Measurements from ENCODE around the gene SPA17. TPM values are rescaled to one million over a fixed set of nuclear protein-coding genes. Genes with fewer than 3 reads are reported as not detected.
A peak's percentile ranks its signal among the peaks of the same experiment; 100 is the strongest.

The SPA17 gene
- total RNA-seq, 1 donor from 2014 or later = 6.2 TPM

DNA sequence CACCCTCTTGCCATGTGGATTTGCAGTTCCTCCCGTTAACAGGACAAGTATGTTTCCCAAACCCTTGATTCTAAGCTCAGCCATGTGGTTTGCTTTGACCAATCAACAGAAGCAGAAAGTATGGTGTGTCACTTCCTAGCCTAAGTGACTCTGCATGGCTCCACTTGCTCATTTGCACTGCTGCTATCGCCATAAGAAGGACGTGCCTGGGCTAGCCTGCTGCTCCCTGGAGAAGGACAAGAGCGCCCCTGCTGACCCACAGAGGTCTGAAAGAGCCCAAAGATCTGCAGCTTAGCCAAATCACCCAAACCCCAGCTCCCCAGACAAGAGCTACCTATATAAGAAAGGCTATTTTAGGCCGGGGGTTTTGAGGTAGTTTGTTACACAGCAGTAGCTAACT is 33.0 kb upstream of the SPA17 start:
- H3K27ac Mint-ChIP-seq (ENCODE audit: unreplicated experiment) = no peak overlapping the region
- H3K4me3 Mint-ChIP-seq (ENCODE audit: unreplicated experiment) = no peak overlapping the region
- FAIRE-seq = no peak
- Histone ChIP-seq H3K4me1 (ENCODE audit: insufficient read depth, low read length) (peaks cover 18% of the 10 kb centered on the region), H3K4me3 (ENCODE audit: insufficient read depth, low read depth, low read length) (no peak overlapping the region), H2AFZ (ENCODE audit: low read depth, low read length) (no peak overlapping the region), H3K9ac (ENCODE audit: low read length) (no peak overlapping the region), H3K4me2 (ENCODE audit: low read length) (no peak overlapping the region), H3K79me2 (ENCODE audit: insufficient read depth, low read length) (no peaks in the 10 kb centered on the region), H4K20me1 (ENCODE audit: insufficient read depth, low read length) (peaks cover 2% of the 10 kb centered on the region), H3K27me3 (ENCODE audit: insufficient read depth, low read length) (no peaks in the 10 kb centered on the region), H3K9me3 (ENCODE audit: insufficient read depth, low read depth, low read length) (no peaks in the 10 kb centered on the region), H3K27ac (ENCODE audit: low read depth, low read length) (no peak overlapping the region), H3K36me3 (ENCODE audit: insufficient read depth, low read length) (peaks cover 5% of the 10 kb centered on the region)
- peaks cover 1% of the 10 kb centered on the region for H3K9me3 Mint-ChIP-seq (ENCODE audit: unreplicated experiment)
- no peak for DNase-seq (ENCODE audit: low read depth)
- TF ChIP-seq CTCF (IDR thresholded peaks at IDR 0.05; ENCODE audit: insufficient read depth, low read depth, low read length) = no peak
- TF ChIP-seq EZH2 (IDR thresholded peaks at IDR 0.05; ENCODE audit: insufficient read depth, low read length) = no peak
- H3K36me3 Mint-ChIP-seq (ENCODE audit: low read depth, unreplicated experiment) = peaks cover 5% of the 10 kb centered on the region
- no peaks in the 10 kb centered on the region for H3K27me3 Mint-ChIP-seq (ENCODE audit: low read depth, unreplicated experiment)
- peaks cover 16% of the 10 kb centered on the region for H3K4me1 Mint-ChIP-seq (ENCODE audit: low read depth, unreplicated experiment)

GRCh38 chr11:124642628-124643027 is 31.1 kb upstream of the SPA17 start:
- peaks cover 1% of the 10 kb centered on the region for H3K9me3 Mint-ChIP-seq (ENCODE audit: unreplicated experiment)
- no peak overlapping the region for H3K9ac ChIP-seq (ENCODE audit: low read length)
- no peak overlapping the region for H2AFZ ChIP-seq (ENCODE audit: low read depth, low read length)
- H3K27me3 ChIP-seq (ENCODE audit: insufficient read depth, low read length) = no peaks in the 10 kb centered on the region
- no peaks in the 10 kb centered on the region for H3K79me2 ChIP-seq (ENCODE audit: insufficient read depth, low read length)
- no peaks in the 10 kb centered on the region for H3K9me3 ChIP-seq (ENCODE audit: insufficient read depth, low read depth, low read length)
- DNase-seq (ENCODE audit: low read depth) (no peak), FAIRE-seq (no peak)
- H3K27me3 Mint-ChIP-seq (ENCODE audit: low read depth, unreplicated experiment) = no peaks in the 10 kb centered on the region
- H3K4me3 Mint-ChIP-seq (ENCODE audit: unreplicated experiment) = no peak overlapping the region
- no peak overlapping the region for H3K27ac Mint-ChIP-seq (ENCODE audit: unreplicated experiment)
- peak overlapping the region; percentile 22 for H3K27ac ChIP-seq (ENCODE audit: low read depth, low read length)
- no peaks in the 10 kb centered on the region for H3K36me3 ChIP-seq (ENCODE audit: insufficient read depth, low read length)
- no peak overlapping the region for H3K4me2 ChIP-seq (ENCODE audit: low read length)
- peaks cover 3% of the 10 kb centered on the region for H3K36me3 Mint-ChIP-seq (ENCODE audit: low read depth, unreplicated experiment)
- no peaks in the 10 kb centered on the region for H4K20me1 ChIP-seq (ENCODE audit: insufficient read depth, low read length)
- TF ChIP-seq EZH2 (IDR thresholded peaks at IDR 0.05; ENCODE audit: insufficient read depth, low read length) (no peak), CTCF (IDR thresholded peaks at IDR 0.05; ENCODE audit: insufficient read depth, low read depth, low read length) (no peak)
- peaks cover 16% of the 10 kb centered on the region for H3K4me1 Mint-ChIP-seq (ENCODE audit: low read depth, unreplicated experiment)
- no peak overlapping the region for H3K4me3 ChIP-seq (ENCODE audit: insufficient read depth, low read depth, low read length)
- H3K4me1 ChIP-seq (ENCODE audit: insufficient read depth, low read length) = peaks cover 18% of the 10 kb centered on the region

DNA sequence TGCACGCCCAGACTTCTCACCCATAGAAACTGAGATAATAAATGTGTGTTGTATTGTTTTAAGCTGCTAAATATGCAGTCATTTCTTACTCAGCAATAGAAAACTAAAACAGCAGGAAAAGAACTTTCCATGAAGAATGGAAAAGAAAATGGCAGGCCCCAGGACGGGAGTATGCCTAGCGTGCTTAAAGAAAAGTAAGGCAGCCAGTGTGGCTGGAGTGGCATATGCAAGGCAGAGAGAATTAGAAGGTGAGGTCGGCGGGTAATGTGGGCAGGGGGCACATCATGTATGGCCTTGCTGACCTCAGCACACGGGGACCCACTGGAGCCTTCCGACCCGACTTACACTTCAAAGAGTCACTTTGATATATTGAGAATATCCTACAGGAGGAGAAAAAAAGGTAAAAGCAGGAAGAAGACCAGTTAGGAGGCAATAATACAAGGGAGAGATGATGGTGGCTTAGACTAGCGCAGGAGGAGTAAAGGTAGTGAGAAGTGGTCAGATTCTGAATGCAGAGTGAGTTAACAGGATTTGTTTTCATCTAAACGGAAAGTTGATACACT is 30.6 kb upstream of the SPA17 start:
- TF ChIP-seq EZH2 (IDR thresholded peaks at IDR 0.05; ENCODE audit: insufficient read depth, low read length) (no peak), CTCF (IDR thresholded peaks at IDR 0.05; ENCODE audit: insufficient read depth, low read depth, low read length) (no peak)
- H3K9me3 ChIP-seq (ENCODE audit: insufficient read depth, low read depth, low read length) = no peaks in the 10 kb centered on the region
- Mint-ChIP-seq H3K9me3 (ENCODE audit: unreplicated experiment) (peaks cover 1% of the 10 kb centered on the region), H3K4me3 (ENCODE audit: unreplicated experiment) (no peak overlapping the region), H3K4me1 (ENCODE audit: low read depth, unreplicated experiment) (peaks cover 16% of the 10 kb centered on the region), H3K27ac (ENCODE audit: unreplicated experiment) (peak overlapping the region; percentile 98), H3K27me3 (ENCODE audit: low read depth, unreplicated experiment) (no peaks in the 10 kb centered on the region), H3K36me3 (ENCODE audit: low read depth, unreplicated experiment) (peaks cover 3% of the 10 kb centered on the region)
- FAIRE-seq = no peak
- no peaks in the 10 kb centered on the region for H3K36me3 ChIP-seq (ENCODE audit: insufficient read depth, low read length)
- peak overlapping the region; percentile 75 for H3K9ac ChIP-seq (ENCODE audit: low read length)
- H3K27ac ChIP-seq (ENCODE audit: low read depth, low read length) = peak overlapping the region; percentile 85
- H3K4me2 ChIP-seq (ENCODE audit: low read length) = peak overlapping the region; percentile 76
- H4K20me1 ChIP-seq (ENCODE audit: insufficient read depth, low read length) = no peaks in the 10 kb centered on the region
- no peaks in the 10 kb centered on the region for H3K79me2 ChIP-seq (ENCODE audit: insufficient read depth, low read length)
- peaks cover 18% of the 10 kb centered on the region for H3K4me1 ChIP-seq (ENCODE audit: insufficient read depth, low read length)
- no peaks in the 10 kb centered on the region for H3K27me3 ChIP-seq (ENCODE audit: insufficient read depth, low read length)
- H3K4me3 ChIP-seq (ENCODE audit: insufficient read depth, low read depth, low read length) = no peak overlapping the region
- H2AFZ ChIP-seq (ENCODE audit: low read depth, low read length) = no peak overlapping the region
- no peak for DNase-seq (ENCODE audit: low read depth)

Measured in astrocyte (in vitro differentiated cells and primary cell).